ENCODE measurements around the gene OGDH.

OGDH gene

DNA sequence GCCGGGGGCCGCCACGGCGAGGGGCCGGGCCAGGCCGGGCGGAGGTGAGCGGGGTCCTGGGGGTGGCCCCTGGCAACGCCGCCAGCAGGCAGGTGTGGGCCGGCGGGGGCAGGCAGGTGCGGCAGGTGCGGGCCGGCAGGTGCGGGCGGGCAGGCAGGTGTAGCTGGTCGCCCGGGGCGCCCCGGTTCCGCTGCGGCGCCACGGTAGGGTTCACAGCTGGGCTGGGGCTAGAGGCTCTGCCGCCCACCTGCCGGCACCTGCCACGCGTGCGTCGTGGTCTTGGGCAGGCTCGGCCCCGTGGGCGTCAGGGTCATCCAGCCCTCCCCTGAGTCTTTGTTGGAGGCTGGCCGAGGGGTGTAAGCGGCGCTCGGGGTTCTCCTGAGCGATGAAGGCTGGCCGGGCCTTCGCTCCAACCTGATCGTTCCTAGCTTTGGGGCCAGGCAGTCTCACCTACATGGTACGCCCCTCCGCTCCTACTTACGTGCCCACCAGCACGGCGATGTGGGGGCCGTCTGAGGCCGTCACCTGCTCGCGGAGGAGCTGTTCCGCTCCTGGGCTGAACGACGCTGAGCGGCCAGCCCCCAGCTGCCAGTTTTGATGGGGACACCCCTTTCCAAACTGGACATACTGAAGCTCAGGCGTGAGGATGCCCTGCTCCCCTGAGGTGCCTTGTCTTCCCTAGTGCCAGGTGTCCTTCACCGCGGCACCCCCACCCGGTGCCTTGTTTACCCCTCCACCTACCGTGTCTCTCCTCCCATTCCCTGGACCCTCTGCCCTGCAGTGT is 142.7 kb downstream of the OGDH start (continued):
- TF ChIP-seq ZNF423 (tag by site-specific recombination; IDR thresholded peaks at IDR 0.05) (no peak), ZEB2 (tag by site-specific recombination; IDR thresholded peaks at IDR 0.05) (0 out of 2 replicates have a peak, but pooled peaks have one; percentile 12), KLF9 (tag by site-specific recombination; IDR thresholded peaks at IDR 0.05; ENCODE audit: low read depth) (0 out of 2 replicates have a peak, but pooled peaks have one; percentile 23), SP3 (tag by site-specific recombination; IDR thresholded peaks at IDR 0.05) (0 out of 2 replicates have a peak, but pooled peaks have one; percentile 12), BCL11A (tag by site-specific recombination; IDR thresholded peaks at IDR 0.05; ENCODE audit: low read depth) (no peak)

DNA sequence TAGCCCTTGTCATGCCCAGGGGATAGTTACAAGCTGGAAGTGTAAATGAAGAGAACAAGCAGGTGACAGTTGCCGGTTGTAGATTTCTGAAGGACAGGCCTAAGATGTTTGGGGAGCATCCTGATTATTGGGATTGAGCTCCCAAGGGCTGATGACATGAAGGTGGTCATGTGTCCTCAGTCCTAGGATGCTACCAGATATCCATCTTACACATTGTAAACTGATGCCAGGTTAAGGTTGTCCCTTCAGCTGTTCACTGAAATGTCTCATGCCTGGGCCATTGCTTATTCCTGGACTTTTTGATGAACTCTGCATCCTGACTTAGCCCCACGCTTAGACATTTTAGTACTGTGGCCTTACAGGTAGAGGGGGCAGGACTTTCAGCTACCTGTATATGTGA is 143.6 kb downstream of the OGDH start:
- Histone ChIP-seq H3K4me3 (ENCODE audit: low read depth, low read length) (no peak overlapping the region; the same call in 1 of the 2 replicates), H3K36me3 (ENCODE audit: control insufficient read depth in 2 of 2, insufficient read depth in 1 of 2, low read length in 2 of 2) (peaks cover 0 to 15% of the 10 kb centered on the region in 2 experiments; a peak in 2 of 3 replicates), H3K9me3 (ENCODE audit: control insufficient read depth, insufficient read depth, low read depth, low read length) (no peaks in the 10 kb centered on the region), H3K27ac (ENCODE audit: extremely low read depth, low read depth, low read length) (no peak overlapping the region), H3K4me1 (ENCODE audit: control insufficient read depth, insufficient read depth, low read length) (no peaks in the 10 kb centered on the region; the same call in 1 of the 2 replicates)
- ChIA-PET POLR2A (interaction anchor here (1.3 to 2.6 kb wide), 3 partner anchors 98 to 176 kb away, joined by 5 to 10 read pairs (median 7); partner anchors contain the start of genes DDX56, H2AZ2 and OGDH), CTCF (no interaction called here)
- TF ChIP-seq ZNF837 (tag by site-specific recombination; IDR thresholded peaks at IDR 0.05): no peak

DNA sequence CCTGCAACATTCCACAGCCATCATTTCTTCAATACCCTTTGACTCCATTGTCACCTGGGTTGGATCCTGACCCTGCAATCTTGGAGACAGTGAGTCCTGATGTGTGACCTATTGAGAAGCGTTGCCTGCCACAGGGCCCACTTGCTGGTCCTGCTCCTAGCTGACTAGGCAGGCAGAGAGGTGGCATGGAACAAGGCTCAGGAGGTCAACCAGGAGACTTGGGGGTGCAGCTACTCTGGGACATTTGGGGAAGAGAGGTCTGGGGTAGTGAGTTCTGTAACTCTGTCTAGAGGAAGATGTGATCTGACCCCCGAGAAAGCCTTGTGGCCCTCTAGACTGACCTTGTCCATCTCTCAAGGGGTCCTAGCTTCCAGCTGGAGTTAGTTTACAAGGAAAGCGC is 144.0 kb downstream of the OGDH start:
- H3K4me3 ChIP-seq (ENCODE audit: low read depth, low read length): no peak overlapping the region
- H3K9me3 ChIP-seq (ENCODE audit: control insufficient read depth, insufficient read depth, low read depth, low read length): no peaks in the 10 kb centered on the region
- TF ChIP-seq, protein P1, sequence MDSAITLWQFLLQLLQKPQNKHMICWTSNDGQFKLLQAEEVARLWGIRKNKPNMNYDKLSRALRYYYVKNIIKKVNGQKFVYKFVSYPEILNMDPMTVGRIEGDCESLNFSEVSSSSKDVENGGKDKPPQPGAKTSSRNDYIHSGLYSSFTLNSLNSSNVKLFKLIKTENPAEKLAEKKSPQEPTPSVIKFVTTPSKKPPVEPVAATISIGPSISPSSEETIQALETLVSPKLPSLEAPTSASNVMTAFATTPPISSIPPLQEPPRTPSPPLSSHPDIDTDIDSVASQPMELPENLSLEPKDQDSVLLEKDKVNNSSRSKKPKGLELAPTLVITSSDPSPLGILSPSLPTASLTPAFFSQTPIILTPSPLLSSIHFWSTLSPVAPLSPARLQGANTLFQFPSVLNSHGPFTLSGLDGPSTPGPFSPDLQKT (IDR thresholded peaks at IDR 0.05; ENCODE audit: borderline replicate concordance, low read depth, low read length): no peak
- TF ChIP-seq ZNF174 (tag by site-specific recombination; IDR thresholded peaks at IDR 0.05) (no peak), ZNF426 (tag by site-specific recombination; IDR thresholded peaks at IDR 0.05) (no peak)
- TF ChIP-seq, protein P2, sequence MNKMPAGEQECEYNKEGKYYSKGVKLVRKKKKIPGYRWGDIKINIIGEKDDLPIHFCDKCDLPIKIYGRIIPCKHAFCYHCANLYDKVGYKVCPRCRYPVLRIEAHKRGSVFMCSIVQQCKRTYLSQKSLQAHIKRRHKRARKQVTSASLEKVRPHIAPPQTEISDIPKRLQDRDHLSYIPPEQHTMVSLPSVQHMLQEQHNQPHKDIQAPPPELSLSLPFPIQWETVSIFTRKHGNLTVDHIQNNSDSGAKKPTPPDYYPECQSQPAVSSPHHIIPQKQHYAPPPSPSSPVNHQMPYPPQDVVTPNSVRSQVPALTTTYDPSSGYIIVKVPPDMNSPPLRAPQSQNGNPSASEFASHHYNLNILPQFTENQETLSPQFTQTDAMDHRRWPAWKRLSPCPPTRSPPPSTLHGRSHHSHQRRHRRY (tag by site-specific recombination; IDR thresholded peaks at IDR 0.05): no peak
- ChIA-PET POLR2A (interaction anchor here (1.3 to 2.6 kb wide), 3 partner anchors 98 to 177 kb away, joined by 5 to 10 read pairs (median 7); partner anchors contain the start of genes DDX56, H2AZ2 and OGDH), CTCF (no interaction called here)
- peaks cover 0 to 15% of the 10 kb centered on the region in 2 experiments; a peak in 2 of 3 replicates for H3K36me3 ChIP-seq (ENCODE audit: control insufficient read depth in 2 of 2, insufficient read depth in 1 of 2, low read length in 2 of 2)
- no peaks in the 10 kb centered on the region; the same call in 1 of the 2 replicates for H3K4me1 ChIP-seq (ENCODE audit: control insufficient read depth, insufficient read depth, low read length)
- no peak overlapping the region for H3K27ac ChIP-seq (ENCODE audit: extremely low read depth, low read depth, low read length)

DNA sequence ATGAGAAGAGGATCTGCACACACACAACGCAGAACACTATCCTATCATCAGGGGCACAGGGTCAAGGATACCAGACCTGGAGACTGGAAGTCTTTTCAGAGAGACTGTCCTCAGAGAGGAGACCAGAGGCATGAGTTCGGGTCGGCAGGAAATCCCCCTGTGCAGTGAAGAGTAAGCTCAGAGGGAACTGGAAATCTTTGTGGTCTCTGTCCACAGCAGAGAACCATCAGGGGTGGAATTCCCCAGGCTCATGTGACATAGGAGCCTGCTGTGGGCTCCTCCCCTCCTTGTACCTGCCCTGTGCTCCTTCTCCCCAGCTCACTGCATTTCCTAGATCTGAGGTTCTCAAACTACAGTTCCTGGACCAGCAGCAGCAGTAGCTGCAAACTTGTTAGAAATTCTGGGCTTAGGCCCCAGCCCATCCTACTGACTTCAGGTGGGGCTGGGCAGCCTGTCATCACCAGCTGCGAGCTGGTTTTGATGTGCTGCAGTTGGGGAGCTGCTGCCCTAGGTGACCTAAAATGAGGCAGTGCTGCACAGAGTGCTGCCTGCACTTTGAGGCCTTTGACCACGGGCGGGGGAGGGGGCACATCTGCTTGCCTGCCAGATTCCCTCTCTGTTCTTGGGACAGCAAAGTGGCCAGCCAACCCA is 144.6 kb downstream of the OGDH start:
- TF ChIP-seq ZNF114 (tag by site-specific recombination; IDR thresholded peaks at IDR 0.05): no peak
- no peak for TF ChIP-seq TCF7L2 (IDR thresholded peaks at IDR 0.05; ENCODE audit: borderline replicate concordance, low read depth, low read length)
- TF ChIP-seq ZNF292 (tag by site-specific recombination; IDR thresholded peaks at IDR 0.05; ENCODE audit: borderline replicate concordance, low read depth): no peak
- TF ChIP-seq MEIS1 (CRISPR knock-in tag; IDR thresholded peaks at IDR 0.05; ENCODE audit: borderline replicate concordance): no peak
- TF ChIP-seq ZBTB17 (tag by site-specific recombination; IDR thresholded peaks at IDR 0.05): no peak
- ChIA-PET POLR2A (interaction anchor here (0.6 to 2.6 kb wide), 6 partner anchors 10 to 177 kb away, joined by 3 to 10 read pairs (median 4); partner anchors contain the start of genes DDX56, H2AZ2 and OGDH), CTCF (no interaction called here)
- H3K4me1 ChIP-seq (ENCODE audit: control insufficient read depth, insufficient read depth, low read length): no peaks in the 10 kb centered on the region; the same call in 1 of the 2 replicates
- no peak overlapping the region for H3K27ac ChIP-seq (ENCODE audit: extremely low read depth, low read depth, low read length)
- H3K36me3 ChIP-seq (ENCODE audit: control insufficient read depth in 2 of 2, insufficient read depth in 1 of 2, low read length in 2 of 2): peaks cover 0 to 15% of the 10 kb centered on the region in 2 experiments; a peak in 2 of 3 replicates
- no peaks in the 10 kb centered on the region for H3K9me3 ChIP-seq (ENCODE audit: control insufficient read depth, insufficient read depth, low read depth, low read length)
- no peak overlapping the region for H3K4me3 ChIP-seq (ENCODE audit: low read depth, low read length)
